Measurements from ENCODE around the gene TNFSF9. TPM values are rescaled to one million over a fixed set of nuclear protein-coding genes. Genes with fewer than 3 reads are reported as not detected.
A peak's percentile ranks its signal among the peaks of the same experiment; 100 is the strongest.
"Not testable (repeated sequence)": the region's sequence is repeated elsewhere in the genome, so short reads cannot be mapped to it uniquely, and the experiment has no call there.

Gene TNFSF9
- total and polyA plus RNA-seq, 12 donors, result 0.13 to 0.88 (median 0.21) TPM; not detected in 3

GRCh38 chr19:6503407-6504201 is 27.2 kb upstream of the TNFSF9 start:
- 68 to 74% methylated on average over 9 of the region's 9 CpGs for WGBS, 2 donors
- no peaks in the 10 kb centered on the region for H3K36me3 ChIP-seq
- intact Hi-C loops (cut with DNase I), result no loop called here
- DNase-seq, result peak; percentile 25 to 60
- no peak overlapping the region for H3K4me3 ChIP-seq
- H3K27me3 ChIP-seq, result peaks cover 19 to 58% (median 49%) of the 10 kb centered on the region in 7 donors
- no peak overlapping the region for H3K27ac ChIP-seq
- H3K9me3 ChIP-seq, result no peaks in the 10 kb centered on the region
- peaks cover 0 to 15% (median 12%) of the 10 kb centered on the region in 9 donors for H3K4me1 ChIP-seq
- peak in 5 of 8 donors; percentile 36 to 62 (median 41) for ATAC-seq
- no peak for TF ChIP-seq CTCF (IDR thresholded peaks at IDR 0.05)

GRCh38 chr19:6508028-6508771 is 22.6 kb upstream of the TNFSF9 start:
- H3K4me3 ChIP-seq; H3K4me1 ChIP-seq; DNase-seq; ATAC-seq; intact Hi-C loops (cut with DNase I); H3K27ac ChIP-seq; H3K36me3 ChIP-seq; H3K9me3 ChIP-seq: not testable (repeated sequence)
- 84 to 88% methylated on average over 9 of the region's 9 CpGs for WGBS, 2 donors
- H3K27me3 ChIP-seq, result peaks cover 1 to 13% (median 10%) of the 10 kb centered on the region in 7 donors

- Histone ChIP-seq H3K4me1 (no peaks in the 10 kb centered on the region), H3K4me3 (no peak overlapping the region), H3K36me3 (no peaks in the 10 kb centered on the region), H3K27me3 (peaks cover 0 to 7% (median 0%) of the 10 kb centered on the region in 7 donors), H3K27ac (no peak overlapping the region), H3K9me3 (no peaks in the 10 kb centered on the region)
- no peak for DNase-seq
- no peak for TF ChIP-seq CTCF (IDR thresholded peaks at IDR 0.05)
- 62 to 66% methylated on average over 20 of the region's 20 CpGs for WGBS, 2 donors
- intact Hi-C loops (cut with DNase I), result no loop called here
- ATAC-seq, result peak in 6 of 8 donors; percentile 29 to 80 (median 46)
Measured at GRCh38 chr19:6509118-6509971, 21.5 kb upstream of the TNFSF9 start.

- H3K9me3 ChIP-seq, result no peaks in the 10 kb centered on the region
- H3K27me3 ChIP-seq, result peaks cover 0 to 6% (median 0%) of the 10 kb centered on the region in 7 donors
- H3K27ac ChIP-seq, result no peak overlapping the region
- no peaks in the 10 kb centered on the region for H3K4me1 ChIP-seq
- WGBS, 2 donors, result 81 to 93% methylated on average over 7 of the region's 7 CpGs
- TF ChIP-seq CTCF (IDR thresholded peaks at IDR 0.05), result no peak
- intact Hi-C loops (cut with DNase I), result loop anchor here in 4 of 10 donors (10.0 kb wide), 3 partner anchors 224 to 354 kb away; partner anchors contain the start of genes GPR108 (in 2 of the 4) and TRIP10 (in 2 of the 4)
- no peak overlapping the region for H3K4me3 ChIP-seq
- no peak for DNase-seq
- no peaks in the 10 kb centered on the region for H3K36me3 ChIP-seq
- ATAC-seq, result no peak
Measured at GRCh38 chr19:6510618-6511017, 20.2 kb upstream of the TNFSF9 start.

All from heart right ventricle (tissue), 16 donors.